Body of pancreas (tissue), 4 donors: ENCODE data around the gene HDAC1.

Source experiments
- CTCF ChIP-seq, 7 experiments: fragments of 450-650 bp in 4 of 7; fragments of 200-600 bp in 3 of 7; sonication (generic) in 3 of 7; IDR thresholded peaks; one replicate each; pipeline ENCODE4 v1.5.1; 2016 to 2019; ENCODE audit warnings: antibody characterized with exemption in 7 of 7
- POLR2A ChIP-seq, 3 donors: fragments of 450-650 bp; IDR thresholded peaks; one replicate each; pipeline ENCODE4 v1.6.1; 2016; ENCODE audit warnings: antibody characterized with exemption in 3 of 3, mild to moderate bottlenecking in 2 of 3

GRCh38 chr1:32376199-32376598, 84.3 kb downstream of the HDAC1 start:
- TF ChIP-seq POLR2A (IDR thresholded peaks at IDR 0.05), result no peak
- no peak for TF ChIP-seq CTCF (IDR thresholded peaks at IDR 0.05)
